Measurements from ENCODE around the gene CALN1.

DNA sequence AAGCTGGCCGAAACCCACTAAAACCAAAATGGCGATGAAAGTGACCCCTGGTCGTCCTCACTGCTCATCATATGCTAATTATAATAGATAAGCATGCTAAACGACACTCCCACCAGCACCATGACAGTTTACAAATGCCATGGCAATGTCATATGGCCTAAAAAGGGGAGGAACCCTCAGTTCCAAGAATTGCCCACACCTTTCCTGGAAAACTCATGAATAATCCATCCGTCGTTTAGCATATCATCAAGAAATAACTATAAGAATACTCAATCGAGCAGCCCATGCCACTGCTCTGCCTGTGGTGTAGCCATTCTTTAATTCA is 422.0 kb downstream of the CALN1 start:
- TF ChIP-seq, protein P1, sequence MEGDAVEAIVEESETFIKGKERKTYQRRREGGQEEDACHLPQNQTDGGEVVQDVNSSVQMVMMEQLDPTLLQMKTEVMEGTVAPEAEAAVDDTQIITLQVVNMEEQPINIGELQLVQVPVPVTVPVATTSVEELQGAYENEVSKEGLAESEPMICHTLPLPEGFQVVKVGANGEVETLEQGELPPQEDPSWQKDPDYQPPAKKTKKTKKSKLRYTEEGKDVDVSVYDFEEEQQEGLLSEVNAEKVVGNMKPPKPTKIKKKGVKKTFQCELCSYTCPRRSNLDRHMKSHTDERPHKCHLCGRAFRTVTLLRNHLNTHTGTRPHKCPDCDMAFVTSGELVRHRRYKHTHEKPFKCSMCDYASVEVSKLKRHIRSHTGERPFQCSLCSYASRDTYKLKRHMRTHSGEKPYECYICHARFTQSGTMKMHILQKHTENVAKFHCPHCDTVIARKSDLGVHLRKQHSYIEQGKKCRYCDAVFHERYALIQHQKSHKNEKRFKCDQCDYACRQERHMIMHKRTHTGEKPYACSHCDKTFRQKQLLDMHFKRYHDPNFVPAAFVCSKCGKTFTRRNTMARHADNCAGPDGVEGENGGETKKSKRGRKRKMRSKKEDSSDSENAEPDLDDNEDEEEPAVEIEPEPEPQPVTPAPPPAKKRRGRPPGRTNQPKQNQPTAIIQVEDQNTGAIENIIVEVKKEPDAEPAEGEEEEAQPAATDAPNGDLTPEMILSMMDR (IDR thresholded peaks at IDR 0.05), result no peak
- TF ChIP-seq ZFX (IDR thresholded peaks at IDR 0.05; ENCODE audit: borderline replicate concordance), result no peak

All from 22Rv1 (cell line).